A549 treated with dexamethasone at 1 μM for 4 hours (cell line): ENCODE data around the gene NUMA1. TPM values are rescaled to one million over a fixed set of nuclear protein-coding genes. Genes with fewer than 3 reads are reported as not detected.

ENCODE experiments used
- total RNA-seq: library from RNA; stranded (reverse); fragments of 200-300 nt; extraction: Qiagen RNA extraction; gene quantifications from 5 replicates; pipeline ENCODE4 v1.2.3, GENCODE V29; 2022

Gene NUMA1
- total RNA-seq = 46.9 to 74.6 TPM (median 69.5 TPM) in 5 replicates

GRCh38 chr11:72080326-72081183, at the start of gene NUMA1, which contains the start of gene LRRC51:
TSS of gene NUMA1 (minus strand) at chr11:72080542. CDS start at chr11:72035943, 44,599 bp downstream.
TSS of gene LRRC51 (plus strand) at chr11:72080850. CDS start at chr11:72089084, 8,234 bp downstream.

GRCh38 chr11:72112143-72112977, 32.0 kb upstream of the NUMA1 start, which contains the start of gene ANAPC15:
TSS of gene ANAPC15 (minus strand) at chr11:72112695. CDS start at chr11:72111276, 1,419 bp downstream.

GRCh38 chr11:72105888-72106287, 25.5 kb upstream of the NUMA1 start, which contains the start of gene TOMT:
TSS of gene TOMT (plus strand) at chr11:72105924. CDS start at chr11:72105952, 28 bp downstream.

GRCh38 chr11:72102946-72103753, 22.8 kb upstream of the NUMA1 start, which contains the start of gene LAMTOR1:
TSS of gene LAMTOR1 (minus strand) at chr11:72103297. CDS start at chr11:72103224, 73 bp downstream.

GRCh38 chr11:71998649-71999310, 81.6 kb downstream of the NUMA1 start, which contains the start of gene IL18BP:
TSS of gene IL18BP (plus strand) at chr11:71998909. CDS start at chr11:71999985, 1,076 bp downstream.

Other genes with a start within 250 kb of the NUMA1 start
- not detected in 5 replicates for gene DEFB108B, start 247.3 kb downstream of the NUMA1 start, total RNA-seq
- not detected in 5 replicates for gene DEFB131B, start 202.1 kb downstream of the NUMA1 start, total RNA-seq
- gene XNDC1N, start 151.9 kb downstream of the NUMA1 start, total RNA-seq = 2.5 to 4.3 TPM (median 3.2 TPM) in 5 replicates
- gene RNF121, start 151.5 kb downstream of the NUMA1 start, total RNA-seq = 40.8 to 44.4 TPM (median 43.2 TPM) in 5 replicates
- gene IL18BP, start 81.6 kb downstream of the NUMA1 start, total RNA-seq = 1.6 to 3.3 TPM (median 3.1 TPM) in 5 replicates
- 6.9 to 8.4 TPM (median 8.0 TPM) in 5 replicates for gene LRRC51, start 308 bp upstream of the NUMA1 start, total RNA-seq
- 129 to 146 TPM (median 136 TPM) in 5 replicates for gene LAMTOR1, start 22.8 kb upstream of the NUMA1 start, total RNA-seq
- gene TOMT, start 25.4 kb upstream of the NUMA1 start, total RNA-seq = not detected in 5 replicates
- 77.2 to 87.7 TPM (median 81.2 TPM) in 5 replicates for gene ANAPC15, start 32.2 kb upstream of the NUMA1 start, total RNA-seq
- gene FOLR3, start 55.2 kb upstream of the NUMA1 start, total RNA-seq = 0.18 TPM in 1 of 5 replicates, not detected in the others
- 0.24 TPM in 1 of 5 replicates, not detected in the others for gene FOLR1, start 111.6 kb upstream of the NUMA1 start, total RNA-seq
- gene FOLR2, start 136.3 kb upstream of the NUMA1 start, total RNA-seq = not detected in 5 replicates
- 39.2 to 83.3 TPM (median 68.9 TPM) in 5 replicates for gene INPPL1, start 144.2 kb upstream of the NUMA1 start, total RNA-seq
- not detected in 5 replicates for gene PHOX2A, start 163.6 kb upstream of the NUMA1 start, total RNA-seq